ENCODE measurements around the gene PIGS. TPM values are rescaled to one million over a fixed set of nuclear protein-coding genes. Genes with fewer than 3 reads are reported as not detected.
"Not testable (repeated sequence)": the region's sequence is repeated elsewhere in the genome, so short reads cannot be mapped to it uniquely, and the experiment has no call there.

The PIGS gene
- total RNA-seq, 1 experiment from 2014 or later, result 73.2 TPM

GRCh38 chr17:28537219-28537610 lies 34.1 kb downstream of the PIGS start:
- in situ Hi-C loops (cut with HindIII; ENCODE audit: low pct_unique_long_range_greater_than_20kb, low sequenced_read_pairs), result no loop called here
- DNase-seq (ENCODE audit: low read depth), result no peak

GRCh38 chr17:28536532-28537218 lies 34.6 kb downstream of the PIGS start:
- DNase-seq (ENCODE audit: low read depth), result no peak
- in situ Hi-C loops (cut with HindIII; ENCODE audit: low pct_unique_long_range_greater_than_20kb, low sequenced_read_pairs), result no loop called here

- no peak for DNase-seq (ENCODE audit: low read depth)
- in situ Hi-C loops (cut with HindIII; ENCODE audit: low pct_unique_long_range_greater_than_20kb, low sequenced_read_pairs), result no loop called here
Measured at GRCh38 chr17:28534740-28535375, 36.5 kb downstream of the PIGS start.

- in situ Hi-C loops (cut with HindIII; ENCODE audit: low pct_unique_long_range_greater_than_20kb, low sequenced_read_pairs), result no loop called here
- peak; percentile 61 for DNase-seq (ENCODE audit: low read depth)
Measured at GRCh38 chr17:28533091-28533807, 38.1 kb downstream of the PIGS start.

GRCh38 chr17:28532050-28532960 lies 39.0 kb downstream of the PIGS start:
- no peak for DNase-seq (ENCODE audit: low read depth)
- in situ Hi-C loops (cut with HindIII; ENCODE audit: low pct_unique_long_range_greater_than_20kb, low sequenced_read_pairs), result no loop called here

- no peak for DNase-seq (ENCODE audit: low read depth)
- in situ Hi-C loops (cut with HindIII; ENCODE audit: low pct_unique_long_range_greater_than_20kb, low sequenced_read_pairs), result no loop called here
Measured at GRCh38 chr17:28530926-28531325, 40.4 kb downstream of the PIGS start.

- in situ Hi-C loops (cut with HindIII; ENCODE audit: low pct_unique_long_range_greater_than_20kb, low sequenced_read_pairs), result no loop called here
- DNase-seq (ENCODE audit: low read depth), result no peak
Measured at GRCh38 chr17:28530250-28530649, 41.1 kb downstream of the PIGS start.

- in situ Hi-C loops (cut with HindIII; ENCODE audit: low pct_unique_long_range_greater_than_20kb, low sequenced_read_pairs), result no loop called here
- no peak for DNase-seq (ENCODE audit: low read depth)
Measured at GRCh38 chr17:28529013-28529400, 42.3 kb downstream of the PIGS start.

GRCh38 chr17:28528327-28529012 lies 42.9 kb downstream of the PIGS start:
- no peak for DNase-seq (ENCODE audit: low read depth)
- in situ Hi-C loops (cut with HindIII; ENCODE audit: low pct_unique_long_range_greater_than_20kb, low sequenced_read_pairs), result no loop called here

- in situ Hi-C loops (cut with HindIII; ENCODE audit: low pct_unique_long_range_greater_than_20kb, low sequenced_read_pairs), result no loop called here
- DNase-seq (ENCODE audit: low read depth), result no peak
Measured at GRCh38 chr17:28527859-28528258, 43.5 kb downstream of the PIGS start.

GRCh38 chr17:28527181-28527681 lies 44.1 kb downstream of the PIGS start:
- in situ Hi-C loops (cut with HindIII; ENCODE audit: low pct_unique_long_range_greater_than_20kb, low sequenced_read_pairs), result no loop called here
- no peak for DNase-seq (ENCODE audit: low read depth)

- no peak for DNase-seq (ENCODE audit: low read depth)
- in situ Hi-C loops (cut with HindIII; ENCODE audit: low pct_unique_long_range_greater_than_20kb, low sequenced_read_pairs), result no loop called here
Measured at GRCh38 chr17:28526381-28526780, 44.9 kb downstream of the PIGS start.

GRCh38 chr17:28524476-28525424 lies 46.6 kb downstream of the PIGS start:
- peak; percentile 81 for DNase-seq (ENCODE audit: low read depth)
- in situ Hi-C loops (cut with HindIII; ENCODE audit: low pct_unique_long_range_greater_than_20kb, low sequenced_read_pairs), result no loop called here

- no peak for DNase-seq (ENCODE audit: low read depth)
- in situ Hi-C loops (cut with HindIII; ENCODE audit: low pct_unique_long_range_greater_than_20kb, low sequenced_read_pairs), result no loop called here
Measured at GRCh38 chr17:28523876-28524275, 47.4 kb downstream of the PIGS start.

- in situ Hi-C loops (cut with HindIII; ENCODE audit: low pct_unique_long_range_greater_than_20kb, low sequenced_read_pairs), result no loop called here
Measured at GRCh38 chr17:28523186-28523585, 48.1 kb downstream of the PIGS start.

GRCh38 chr17:28522281-28522680 lies 49.0 kb downstream of the PIGS start:
- in situ Hi-C loops (cut with HindIII; ENCODE audit: low pct_unique_long_range_greater_than_20kb, low sequenced_read_pairs); DNase-seq (ENCODE audit: low read depth): not testable (repeated sequence)

More at GRCh38 chr17:28523186-28523585, 48.1 kb downstream of the PIGS start:
- DNase-seq (ENCODE audit: low read depth), result no peak
